H1 (cell line): ENCODE results near the gene NFKBIZ. TPM values are rescaled to one million over a fixed set of nuclear protein-coding genes. Genes with fewer than 3 reads are reported as not detected.

Experiments
- ASH2L ChIP-seq: fragments of 200-600, 300-600 bp; sonication (generic); IDR thresholded peaks from one replicate; pipeline ENCODE4 v1.7.1; 2017; ENCODE audit warnings: low read length
- CHD7 ChIP-seq: fragments of 300-600 bp; sonication (generic); IDR thresholded peaks from 2 replicates; pipeline ENCODE4 v1.7.1; 2012; ENCODE audit warnings: low read length, moderate library complexity, mild to moderate bottlenecking, inconsistent platforms; ENCODE audit not compliant: insufficient replicate concordance
- SAP30 ChIP-seq: fragments of 300-600 bp; sonication (generic); IDR thresholded peaks from 2 replicates; pipeline ENCODE4 v1.7.1; 2012; ENCODE audit warnings: low read length, moderate library complexity, mild to moderate bottlenecking, inconsistent platforms; ENCODE audit not compliant: insufficient read depth, insufficient replicate concordance
- TAF1 ChIP-seq: IDR thresholded peaks from 2 replicates; pipeline ENCODE4 v1.6.1; 2011; ENCODE audit warnings: mild to moderate bottlenecking, low read depth, low read length
- polyA plus RNA-seq, 7 experiments: library from polyadenylated mRNA; depleted of rRNA in 3 of 7; stranded (reverse) in 5 of 7; unstranded in 2 of 7; fragments of >200 nt in 5 of 7; fragments of 200-250 nt in 2 of 7; gene quantifications; 1 replicate in 5 of 7; 2 replicates in 1 of 7; 4 replicates in 1 of 7; pipeline versions ENCODE4 v1.2.1 to v1.2.3, GENCODE V29; 2011 to 2013; ENCODE audit warnings: missing spikeins in 2 of 7, mixed read lengths in 2 of 7
- total RNA-seq: library from RNA; stranded (reverse); fragmentation: NEBNext Ultra II Directional; extraction: Animal tissue kit (Norgen Biotek cat#: 25700); gene quantifications from 2 replicates; pipeline ENCODE4 v1.2.1, GENCODE V29; 2021

Gene NFKBIZ
- total and polyA plus RNA-seq, 2 of the 8 experiments (the other 6 are each of a cell fraction or from before 2014, with no cell fraction given), result 7.2 to 24.5 TPM

DNA sequence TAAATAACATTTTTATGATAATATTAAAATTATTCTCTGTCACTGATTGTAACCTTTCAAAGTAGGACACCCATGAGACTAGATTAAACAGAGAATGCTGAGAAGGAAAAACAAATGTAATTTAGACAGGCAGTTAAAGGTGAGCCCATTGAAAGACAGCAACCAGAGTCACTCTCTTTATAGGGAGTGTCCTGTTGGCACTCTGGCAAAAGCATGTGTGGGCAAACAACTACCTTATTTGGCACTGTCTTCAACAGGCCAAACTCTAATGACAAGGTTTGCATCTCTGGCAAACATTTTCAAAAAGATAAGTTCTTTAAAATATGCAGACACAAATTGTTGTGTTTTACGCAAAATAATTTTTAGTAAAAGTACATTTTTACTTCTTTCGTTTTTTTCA, 29.8 kb downstream of the NFKBIZ start (continued):
- TF ChIP-seq CHD7 (no peak), ASH2L (no peak), TAF1 (no peak), SAP30 (no peak)
- TF ChIP-seq, all 59 proteins: peak for 0
